Measurements from ENCODE around the gene CLDN6. TPM values are rescaled to one million over a fixed set of nuclear protein-coding genes. Genes with fewer than 3 reads are reported as not detected.
"Not testable (repeated sequence)": the region's sequence is repeated elsewhere in the genome, so short reads cannot be mapped to it uniquely, and the experiment has no call there.

CLDN6 gene
- total RNA-seq, 1 experiment from 2014 or later, result 528 TPM

DNA sequence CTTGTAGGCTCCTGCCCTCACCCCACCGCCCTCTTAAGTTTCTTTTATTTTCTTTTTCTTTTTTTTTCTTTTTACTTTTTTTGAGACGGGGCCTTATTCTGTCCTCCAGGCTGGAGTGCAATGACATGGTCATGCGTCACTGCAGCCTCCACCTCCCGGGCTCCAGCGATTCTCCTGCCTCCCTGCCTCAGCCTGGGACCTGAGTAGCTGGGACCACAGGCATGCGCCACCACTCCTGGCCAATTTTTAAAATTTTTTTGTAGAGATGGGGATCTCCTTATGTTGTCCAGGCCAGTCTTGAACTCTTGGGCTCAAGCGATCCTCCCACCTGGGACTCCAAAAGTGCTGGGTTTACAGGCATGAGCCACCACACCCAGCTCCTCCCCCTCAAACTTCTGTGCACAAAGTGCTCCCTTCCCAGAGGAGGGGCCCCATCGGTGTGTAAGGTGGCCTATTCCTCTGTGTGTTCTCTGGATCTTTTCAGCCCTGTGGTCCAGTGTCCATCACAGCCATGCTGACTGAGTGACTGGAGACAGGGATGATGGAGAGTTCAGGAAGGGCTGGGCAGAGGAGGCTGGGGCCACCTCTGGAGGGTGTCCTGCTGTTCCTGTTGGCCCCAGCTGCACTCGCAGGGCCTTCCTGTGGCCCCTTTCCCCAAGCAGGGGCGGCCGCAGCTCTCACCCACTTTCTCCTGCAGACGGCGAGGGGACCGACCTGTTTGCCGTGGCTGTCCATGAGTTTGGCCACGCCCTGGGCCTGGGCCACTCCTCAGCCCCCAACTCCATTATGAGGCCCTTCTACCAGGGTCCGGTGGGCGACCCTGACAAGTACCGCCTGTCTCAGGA, 38.6 kb upstream of the CLDN6 start:
- Histone ChIP-seq H3K27me3 (ENCODE audit: control insufficient read depth, insufficient read depth, low read length) (no peaks in the 10 kb centered on the region), H3K36me3 (replicated peaks; ENCODE audit: control insufficient read depth, insufficient read depth, low read length) (0 out of 2 replicates have a peak, but pooled peaks cover under 1% of the 10 kb centered on the region), H3K4me3 (ENCODE audit: insufficient read depth, low read depth, low read length) (no peak overlapping the region)
- DNase-seq, result no peak

DNA sequence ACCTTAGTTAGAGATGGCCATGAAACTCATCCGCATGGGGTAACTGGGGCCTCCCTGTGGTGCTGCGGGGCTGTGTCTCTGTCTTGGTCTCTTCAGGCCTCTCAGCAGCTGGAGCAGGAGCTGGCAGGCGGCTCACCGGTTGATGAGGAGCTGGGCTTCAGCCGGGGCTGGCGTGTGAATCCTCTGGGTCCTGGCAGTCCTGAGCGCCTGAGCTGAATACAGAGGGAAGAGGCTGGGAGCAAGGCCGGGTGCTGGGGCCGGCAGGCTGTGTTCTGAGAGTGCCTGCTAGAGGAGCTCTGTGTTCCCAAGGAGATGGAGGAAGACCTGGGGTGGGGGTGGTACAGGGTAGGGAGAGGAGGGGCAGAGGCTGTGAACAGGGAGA, 37.7 kb upstream of the CLDN6 start:
- not testable (repeated sequence) for H3K27me3 ChIP-seq (ENCODE audit: control insufficient read depth, insufficient read depth, low read length); H3K36me3 ChIP-seq (replicated peaks; ENCODE audit: control insufficient read depth, insufficient read depth, low read length); DNase-seq; H3K4me3 ChIP-seq (ENCODE audit: insufficient read depth, low read depth, low read length)

DNA sequence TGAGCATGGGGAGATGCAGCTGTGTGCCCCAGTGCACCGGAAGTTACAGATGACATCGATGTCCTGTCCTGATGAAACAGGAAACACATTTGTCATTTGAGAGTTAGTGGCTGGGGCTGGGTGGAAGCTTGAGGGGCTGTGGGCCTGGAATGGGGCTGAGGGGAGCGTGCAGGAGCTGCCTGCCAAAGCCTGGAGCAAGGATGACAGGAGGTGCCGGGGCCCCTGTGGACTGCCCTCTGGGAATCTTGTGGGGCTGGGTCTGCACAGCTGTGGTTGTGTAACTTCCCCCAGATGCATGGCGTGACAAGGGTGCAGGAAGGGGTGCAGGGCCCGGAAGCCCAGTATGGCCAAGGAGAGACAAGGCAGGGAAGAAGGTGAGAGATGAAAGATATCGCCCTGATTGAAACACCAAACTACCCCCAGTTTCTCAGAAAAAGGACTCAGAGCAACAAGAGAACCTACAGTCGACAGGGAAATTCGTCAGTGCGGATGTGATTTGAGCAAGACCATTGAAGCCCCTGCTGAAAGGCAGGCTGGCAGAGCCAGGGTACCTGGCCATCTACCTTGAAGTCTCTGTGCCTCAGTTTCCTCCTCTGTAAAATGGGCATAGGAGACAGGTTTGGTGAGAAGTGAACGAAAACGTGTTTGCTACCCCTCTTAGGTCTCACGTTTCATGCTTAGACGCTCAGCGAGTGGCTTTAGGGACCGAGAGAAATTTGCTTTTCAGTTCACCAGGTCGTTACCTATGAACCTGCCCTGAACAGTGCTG, 37.2 kb upstream of the CLDN6 start:
- Histone ChIP-seq H3K36me3 (replicated peaks; ENCODE audit: control insufficient read depth, insufficient read depth, low read length) (0 out of 2 replicates have a peak, but pooled peaks cover 2% of the 10 kb centered on the region), H3K4me3 (ENCODE audit: insufficient read depth, low read depth, low read length) (no peak overlapping the region), H3K27me3 (ENCODE audit: control insufficient read depth, insufficient read depth, low read length) (no peaks in the 10 kb centered on the region)
- DNase-seq, result no peak

DNA sequence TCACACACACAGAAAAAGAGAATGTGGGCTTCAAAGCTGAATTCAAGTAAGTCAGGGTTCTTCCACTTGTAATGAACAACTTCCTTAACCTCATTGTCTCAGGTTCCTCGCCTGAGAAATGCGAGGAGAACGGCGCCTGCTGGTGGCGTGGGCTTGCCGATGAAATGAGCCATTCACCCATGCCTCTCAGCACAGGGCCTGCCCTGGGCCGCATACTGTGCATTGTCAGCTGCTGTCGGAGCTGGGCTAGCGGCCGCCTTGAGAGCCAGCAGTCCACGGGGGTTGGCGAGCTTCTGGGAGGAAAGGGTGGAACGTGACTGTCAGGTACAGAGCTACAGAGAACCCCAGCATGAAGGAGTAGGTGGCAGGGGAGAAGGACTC, 35.3 kb upstream of the CLDN6 start:
- not testable (repeated sequence) for H3K27me3 ChIP-seq (ENCODE audit: control insufficient read depth, insufficient read depth, low read length); H3K36me3 ChIP-seq (replicated peaks; ENCODE audit: control insufficient read depth, insufficient read depth, low read length); DNase-seq; H3K4me3 ChIP-seq (ENCODE audit: insufficient read depth, low read depth, low read length)

DNA sequence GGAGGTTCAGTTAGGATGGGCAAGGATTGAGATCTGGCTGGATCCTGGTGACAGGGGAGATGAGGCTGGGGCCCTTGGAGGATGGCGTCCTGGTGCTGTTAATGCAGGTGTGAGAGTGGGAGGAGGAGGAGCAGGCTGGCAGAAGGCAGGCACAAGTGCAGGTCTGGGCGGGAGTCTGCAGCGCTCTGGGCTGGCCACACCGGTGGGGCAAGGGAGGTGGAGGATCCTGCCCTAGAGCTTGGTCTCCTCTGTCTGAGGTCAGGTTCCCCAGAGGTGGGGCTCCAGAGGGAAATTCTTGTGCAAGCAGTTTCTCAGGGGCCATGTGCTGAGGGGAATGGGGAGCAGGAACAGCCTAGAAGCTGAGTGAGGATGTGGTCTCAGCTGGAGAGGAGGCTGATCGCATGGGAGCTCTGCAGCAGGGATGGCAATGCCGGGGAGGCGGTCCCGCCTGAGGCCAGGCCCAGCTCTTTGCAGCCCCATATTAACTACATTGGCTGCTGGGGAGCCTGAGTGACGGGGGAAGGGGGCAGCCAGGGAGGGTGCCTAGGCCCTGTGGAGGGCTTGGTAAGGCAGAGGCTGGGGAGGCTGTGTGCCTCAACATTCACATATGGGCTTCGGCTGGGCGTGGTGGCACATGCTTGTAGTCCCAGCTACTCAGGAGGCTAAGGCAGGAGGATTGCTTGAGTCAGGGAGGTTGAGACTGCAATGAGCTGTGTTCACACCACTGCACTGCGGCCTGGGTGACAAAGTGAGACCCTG, 34.8 kb upstream of the CLDN6 start:
- DNase-seq; H3K36me3 ChIP-seq (replicated peaks; ENCODE audit: control insufficient read depth, insufficient read depth, low read length): not testable (repeated sequence)

DNA sequence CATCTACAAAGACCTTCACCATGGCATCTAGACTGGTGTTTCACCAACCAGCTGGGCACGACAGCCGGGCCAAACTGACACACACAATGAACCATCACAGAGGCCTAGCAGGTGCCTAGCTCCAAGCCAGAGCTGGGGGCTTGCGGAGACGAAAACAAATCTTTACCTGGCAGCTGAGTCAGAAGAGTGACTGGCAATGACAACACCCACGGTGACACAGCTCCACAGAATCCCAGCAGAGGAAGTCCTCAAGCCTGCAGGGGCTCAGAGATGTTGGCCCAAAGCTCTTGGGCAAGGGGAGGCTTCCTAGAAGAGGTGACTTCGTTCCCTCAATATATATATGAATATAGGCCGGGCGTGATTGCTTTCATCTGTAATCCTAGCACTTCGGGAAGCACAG, 33.5 kb upstream of the CLDN6 start:
- no peak for DNase-seq
- Histone ChIP-seq H3K4me3 (ENCODE audit: insufficient read depth, low read depth, low read length) (no peak overlapping the region), H3K27me3 (ENCODE audit: control insufficient read depth, insufficient read depth, low read length) (peaks cover 9% of the 10 kb centered on the region), H3K36me3 (replicated peaks; ENCODE audit: control insufficient read depth, insufficient read depth, low read length) (0 out of 2 replicates have a peak, but pooled peaks cover 3% of the 10 kb centered on the region)

More for the DNA sequence above, 34.8 kb upstream of the CLDN6 start:
- H3K27me3 ChIP-seq (ENCODE audit: control insufficient read depth, insufficient read depth, low read length); H3K4me3 ChIP-seq (ENCODE audit: insufficient read depth, low read depth, low read length): not testable (repeated sequence)

DNA sequence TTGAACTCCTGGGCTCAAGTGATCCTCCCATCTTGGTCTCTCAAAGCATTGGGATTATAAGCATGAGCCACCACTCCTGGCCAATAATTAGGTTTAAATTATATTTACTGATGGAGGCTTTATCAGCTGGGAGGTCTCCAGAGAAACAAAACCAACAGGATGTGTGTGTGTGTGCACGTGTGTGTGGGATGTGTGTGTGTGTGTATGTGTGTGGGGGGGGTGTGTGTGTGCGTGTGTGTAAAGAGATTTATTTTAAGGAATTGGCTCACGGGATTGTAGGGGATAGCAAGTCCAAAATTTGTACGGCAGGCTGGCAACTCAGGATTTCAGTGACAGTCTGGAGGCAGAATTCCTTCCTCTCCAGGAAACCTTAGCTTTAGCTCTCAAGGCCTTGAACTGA, 33.0 kb upstream of the CLDN6 start:
- DNase-seq, result no peak
- no peak overlapping the region for H3K4me3 ChIP-seq (ENCODE audit: insufficient read depth, low read depth, low read length)
- H3K27me3 ChIP-seq (ENCODE audit: control insufficient read depth, insufficient read depth, low read length), result peaks cover 12% of the 10 kb centered on the region
- 0 out of 2 replicates have a peak, but pooled peaks cover 3% of the 10 kb centered on the region for H3K36me3 ChIP-seq (replicated peaks; ENCODE audit: control insufficient read depth, insufficient read depth, low read length)

DNA sequence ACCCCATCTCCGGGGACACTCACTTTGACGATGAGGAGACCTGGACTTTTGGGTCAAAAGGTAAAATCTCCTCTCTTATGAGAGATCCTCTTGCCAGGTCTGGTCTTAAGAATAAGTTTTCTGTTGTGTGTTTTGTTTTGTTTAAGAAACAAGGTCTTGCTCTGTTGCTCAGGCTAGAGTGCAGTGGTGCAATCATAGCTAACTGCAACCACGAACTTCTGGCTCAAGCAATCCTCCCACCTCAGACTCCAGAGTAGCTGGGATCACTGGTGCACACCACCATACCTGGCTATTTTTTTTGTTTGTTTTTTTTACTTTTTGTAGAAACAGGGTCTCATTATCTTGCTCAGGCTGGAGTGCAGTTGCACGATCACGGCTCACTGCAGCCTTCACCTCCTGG, 32.5 kb upstream of the CLDN6 start:
- H3K36me3 ChIP-seq (replicated peaks; ENCODE audit: control insufficient read depth, insufficient read depth, low read length), result 0 out of 2 replicates have a peak, but pooled peaks cover 3% of the 10 kb centered on the region
- peaks cover 15% of the 10 kb centered on the region for H3K27me3 ChIP-seq (ENCODE audit: control insufficient read depth, insufficient read depth, low read length)
- H3K4me3 ChIP-seq (ENCODE audit: insufficient read depth, low read depth, low read length), result no peak overlapping the region
- no peak for DNase-seq

DNA sequence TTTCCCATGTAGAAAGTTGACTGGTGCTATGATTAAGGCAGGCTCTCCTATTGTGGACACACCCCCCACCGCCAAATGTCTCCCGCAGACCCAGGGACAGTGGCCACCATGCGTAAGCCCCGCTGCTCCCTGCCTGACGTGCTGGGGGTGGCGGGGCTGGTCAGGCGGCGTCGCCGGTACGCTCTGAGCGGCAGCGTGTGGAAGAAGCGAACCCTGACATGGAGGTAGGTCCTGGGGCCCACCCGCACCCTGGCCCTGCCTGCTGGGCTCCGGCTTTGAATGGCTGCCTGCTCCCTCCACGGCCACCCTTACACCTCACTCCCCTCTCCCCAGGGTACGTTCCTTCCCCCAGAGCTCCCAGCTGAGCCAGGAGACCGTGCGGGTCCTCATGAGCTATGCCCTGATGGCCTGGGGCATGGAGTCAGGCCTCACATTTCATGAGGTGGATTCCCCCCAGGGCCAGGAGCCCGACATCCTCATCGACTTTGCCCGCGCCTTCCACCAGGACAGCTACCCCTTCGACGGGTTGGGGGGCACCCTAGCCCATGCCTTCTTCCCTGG, 32.0 kb upstream of the CLDN6 start:
- Histone ChIP-seq H3K4me3 (ENCODE audit: insufficient read depth, low read depth, low read length) (no peak overlapping the region), H3K36me3 (replicated peaks; ENCODE audit: control insufficient read depth, insufficient read depth, low read length) (0 out of 2 replicates have a peak, but pooled peaks cover 3% of the 10 kb centered on the region), H3K27me3 (ENCODE audit: control insufficient read depth, insufficient read depth, low read length) (peaks cover 15% of the 10 kb centered on the region)
- no peak for DNase-seq

DNA sequence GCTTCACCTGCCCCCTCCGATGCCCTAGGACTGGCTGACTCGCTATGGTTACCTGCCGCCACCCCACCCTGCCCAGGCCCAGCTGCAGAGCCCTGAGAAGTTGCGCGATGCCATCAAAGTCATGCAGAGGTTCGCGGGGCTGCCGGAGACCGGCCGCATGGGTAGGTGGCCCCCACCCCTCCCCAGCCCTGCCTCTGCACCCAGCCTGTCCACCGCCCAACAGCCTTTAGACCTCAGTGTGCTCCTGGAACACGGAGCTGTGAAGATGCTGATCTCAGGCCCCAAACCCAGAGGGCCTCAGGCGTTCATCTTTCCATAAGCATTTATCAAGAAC, 29.4 kb upstream of the CLDN6 start:
- H3K4me3 ChIP-seq (ENCODE audit: insufficient read depth, low read depth, low read length), result peak overlapping the region; percentile 78
- peak; percentile 88 for DNase-seq
- 0 out of 2 replicates have a peak, but pooled peaks cover 3% of the 10 kb centered on the region for H3K36me3 ChIP-seq (replicated peaks; ENCODE audit: control insufficient read depth, insufficient read depth, low read length)
- H3K27me3 ChIP-seq (ENCODE audit: control insufficient read depth, insufficient read depth, low read length), result peaks cover 15% of the 10 kb centered on the region

DNA sequence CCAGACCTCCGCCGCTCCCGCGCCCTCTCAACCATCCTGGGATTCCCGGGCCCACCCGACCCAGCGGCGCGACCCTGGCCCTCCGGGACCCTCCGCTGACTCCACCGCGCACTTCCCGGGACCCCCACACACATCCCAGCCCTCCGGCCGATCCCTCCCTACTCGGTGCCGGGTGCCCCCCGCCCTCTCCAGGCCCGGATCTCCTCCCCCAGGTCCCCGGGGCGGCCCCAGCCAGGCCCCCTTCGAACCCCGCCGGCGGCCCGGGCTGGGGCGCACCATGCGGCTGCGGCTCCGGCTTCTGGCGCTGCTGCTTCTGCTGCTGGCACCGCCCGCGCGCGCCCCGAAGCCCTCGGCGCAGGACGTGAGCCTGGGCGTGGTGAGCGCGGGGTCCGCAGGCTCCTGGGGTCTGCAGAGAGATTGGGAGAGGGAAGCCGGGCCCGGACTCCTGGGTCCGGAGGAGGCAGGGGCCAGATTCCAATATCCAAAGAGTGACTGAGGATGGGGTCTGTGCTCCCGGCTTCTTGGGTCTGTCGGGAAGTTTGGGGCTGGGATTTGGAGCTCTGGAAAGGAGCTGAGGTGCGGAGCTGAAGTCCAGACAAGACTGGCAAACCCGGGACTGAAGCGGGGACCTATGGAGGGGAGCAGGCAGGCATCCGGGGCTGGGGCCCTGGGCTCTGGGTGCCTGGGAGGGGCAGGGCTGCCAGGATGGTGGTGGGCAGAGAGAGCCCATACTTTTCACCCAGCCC, 28.8 kb upstream of the CLDN6 start:
- peak; percentile 92 for DNase-seq
- H3K36me3 ChIP-seq (replicated peaks; ENCODE audit: control insufficient read depth, insufficient read depth, low read length), result 0 out of 2 replicates have a peak, but pooled peaks cover 3% of the 10 kb centered on the region
- H3K4me3 ChIP-seq (ENCODE audit: insufficient read depth, low read depth, low read length), result peak overlapping the region; percentile 78
- peaks cover 15% of the 10 kb centered on the region for H3K27me3 ChIP-seq (ENCODE audit: control insufficient read depth, insufficient read depth, low read length)

DNA sequence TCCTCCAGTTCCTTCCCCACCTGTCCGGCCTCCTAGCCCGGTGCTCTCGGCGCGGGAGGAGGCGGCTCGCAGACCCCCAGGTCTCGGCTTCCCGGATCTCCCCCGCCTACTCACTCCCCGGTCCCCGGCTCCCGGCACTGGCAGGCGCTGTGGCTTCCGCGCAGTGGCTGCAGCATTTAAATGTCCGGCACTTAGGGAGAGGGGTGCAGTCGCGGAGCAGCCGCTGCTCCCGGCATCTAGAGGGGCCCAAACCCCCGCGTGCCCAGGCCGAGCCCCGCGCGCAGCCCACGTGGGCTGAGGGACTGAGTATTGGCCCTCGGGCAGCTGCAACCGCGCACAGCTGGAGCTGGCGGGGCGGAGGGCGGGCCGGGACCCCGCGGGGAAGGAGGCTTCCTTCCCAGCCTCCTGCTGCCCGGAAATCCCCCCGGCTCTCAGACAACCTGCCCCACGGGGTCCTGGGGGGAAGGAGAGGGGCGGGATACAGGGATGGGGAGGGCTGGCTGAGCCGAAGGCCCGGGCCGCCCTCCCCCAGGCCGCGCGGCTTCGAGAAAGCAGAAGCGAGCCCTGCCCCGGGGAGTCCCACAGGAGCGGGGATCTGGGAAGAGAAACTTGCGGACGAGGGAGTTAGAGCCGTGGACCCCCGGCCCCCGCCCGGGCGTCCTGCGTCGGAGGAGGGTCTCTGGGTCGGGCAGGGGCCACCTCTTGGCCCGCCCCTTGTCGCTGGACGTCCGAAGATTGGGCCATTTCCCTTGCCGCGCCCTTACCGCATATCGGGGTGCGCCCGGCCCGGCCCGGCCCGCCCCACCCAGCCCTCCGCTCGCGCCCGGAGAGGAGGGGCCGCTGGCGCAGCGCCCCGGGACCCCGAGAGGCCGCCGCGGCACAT, 28.0 kb upstream of the CLDN6 start, which contains the start of gene MMP25:
TSS of gene MMP25 (plus strand) at position 804 of the 883 bp plus-strand sequence. CDS start 357 bp downstream, outside the sequence.
- peak; percentile 95 for DNase-seq
- H3K27me3 ChIP-seq (ENCODE audit: control insufficient read depth, insufficient read depth, low read length), result peaks cover 15% of the 10 kb centered on the region
- peak within 1 kb of the TSS; percentile 78 for H3K4me3 ChIP-seq (ENCODE audit: insufficient read depth, low read depth, low read length)
- H3K36me3 ChIP-seq (replicated peaks; ENCODE audit: control insufficient read depth, insufficient read depth, low read length), result 0 out of 2 replicates have a peak, but pooled peaks cover 1% of the 10 kb centered on the region

DNA sequence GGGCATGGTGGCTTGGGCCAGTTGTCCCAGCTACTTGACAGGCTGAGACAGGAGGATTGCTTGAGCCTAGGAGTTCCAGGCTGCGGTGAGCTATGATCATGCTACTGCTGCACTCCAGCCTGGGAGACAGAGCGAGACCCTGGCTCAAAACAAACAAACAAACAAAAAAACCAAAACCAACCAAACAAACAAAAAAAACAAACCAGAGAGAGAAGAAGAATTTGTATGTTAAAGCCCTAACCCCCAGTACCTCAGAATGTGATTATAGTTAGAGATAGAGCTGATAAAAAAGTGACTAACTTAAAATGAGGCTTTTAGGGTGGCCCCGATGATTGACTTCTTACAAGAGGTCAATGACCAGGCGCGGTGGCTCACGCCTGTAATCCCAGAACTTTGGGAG, 26.7 kb upstream of the CLDN6 start:
- no peak for DNase-seq
- Histone ChIP-seq H3K36me3 (replicated peaks; ENCODE audit: control insufficient read depth, insufficient read depth, low read length) (0 out of 2 replicates have a peak, but pooled peaks cover 1% of the 10 kb centered on the region), H3K27me3 (ENCODE audit: control insufficient read depth, insufficient read depth, low read length) (peaks cover 15% of the 10 kb centered on the region), H3K4me3 (ENCODE audit: insufficient read depth, low read depth, low read length) (no peak overlapping the region)
